Activated naive CD4-positive, alpha-beta T cell treated with anti-CD3 and anti-CD28 coated beads, Interleukin-2, amount 10 ng/mL, durations not matched to agents 7 days and 5 days (primary cell): Measurements from ENCODE around the gene HNRNPH2.

Experiments
- CTCF ChIA-PET: fragments of 350-600 bp; sonication (Branson Sonifier 250); formaldehyde crosslinking; loops from one replicate; lab custom pipeline; 2021; ENCODE audit warnings: antibody characterized with exemption; lab: Charles Lee
- DNase-seq: peaks from one replicate; pipeline ENCODE4 v3.0.0-alpha.2; 2020
- H3K27ac Mint-ChIP-seq: one replicate; pipeline ENCODE4 v1.8.0; 2021; ENCODE audit warnings: mild to moderate bottlenecking, moderate library complexity, mixed read lengths
- H3K27me3 Mint-ChIP-seq: one replicate; pipeline ENCODE4 v1.8.0; 2021; ENCODE audit warnings: mild to moderate bottlenecking, mixed read lengths
- H3K36me3 Mint-ChIP-seq: one replicate; pipeline ENCODE4 v1.8.0; 2021; ENCODE audit warnings: mixed read lengths
- H3K4me1 Mint-ChIP-seq: one replicate; pipeline ENCODE4 v1.8.0; 2021; ENCODE audit warnings: mixed read lengths
- H3K4me3 Mint-ChIP-seq: one replicate; pipeline ENCODE4 v1.8.0; 2021; ENCODE audit warnings: mild to moderate bottlenecking, moderate library complexity, mixed read lengths
- H3K9me3 Mint-ChIP-seq: one replicate; pipeline ENCODE4 v1.8.0; 2021; ENCODE audit warnings: mixed read lengths

The HNRNPH2 gene

DNA sequence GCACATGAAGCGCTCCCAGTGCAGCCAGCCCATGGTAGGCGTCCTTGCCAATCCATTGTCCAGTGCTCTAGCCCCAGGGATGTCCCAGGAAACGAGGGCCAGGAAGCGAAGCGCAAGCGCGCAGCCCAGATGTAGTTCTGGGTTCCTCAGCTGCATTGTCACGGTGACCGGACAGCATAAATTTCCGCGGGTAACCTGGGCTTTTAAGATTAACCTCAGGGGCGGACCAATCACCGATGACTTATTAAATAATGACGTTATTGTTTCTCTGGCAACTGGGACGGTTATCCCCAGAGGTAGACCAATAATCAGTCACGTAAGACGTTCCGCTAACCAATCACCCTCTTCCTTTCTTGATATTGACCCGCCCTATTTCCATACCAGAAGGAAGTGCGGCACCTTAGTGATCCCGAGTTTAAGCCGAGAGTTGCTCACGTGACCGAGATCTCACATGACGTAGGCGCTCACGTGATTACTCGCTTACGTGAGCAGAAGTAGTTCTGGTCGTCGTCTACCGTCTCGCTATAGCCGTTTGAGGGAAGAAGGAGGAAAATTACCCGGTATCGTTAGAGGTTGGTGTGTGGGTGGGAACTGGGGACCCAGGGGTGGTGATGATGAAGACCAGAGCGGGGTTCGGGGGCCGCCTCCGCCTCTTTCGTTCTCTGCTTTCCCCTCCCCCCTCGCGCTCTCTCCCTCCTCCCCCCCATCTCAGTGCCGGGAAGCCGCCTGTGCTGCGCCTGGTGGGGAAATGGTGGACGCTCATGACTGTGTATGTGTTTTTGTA lies at the start of gene HNRNPH2, which contains the start of gene GLA:
TSS of gene HNRNPH2 (plus strand) at position 475 of the 784 bp plus-strand sequence. CDS start 3,767 bp downstream, outside the sequence.
TSS of gene GLA (minus strand) at position 178 of the 784 bp plus-strand sequence. CDS start at position 156, 22 bp downstream.
- peaks cover 12% of the 10 kb centered on the region for H3K36me3 Mint-ChIP-seq
- H3K27me3 Mint-ChIP-seq, result no peaks in the 10 kb centered on the region
- H3K27ac Mint-ChIP-seq, result peak within 1 kb of the TSS; percentile 97
- H3K4me1 Mint-ChIP-seq, result peaks cover 38% of the 10 kb centered on the region
- DNase-seq, result peak; percentile 91
- no peaks in the 10 kb centered on the region for H3K9me3 Mint-ChIP-seq
- CTCF ChIA-PET, result no interaction called here
- peak within 1 kb of the TSS; percentile 93 for H3K4me3 Mint-ChIP-seq

GRCh38 chrX:101359966-101360365 lies 48.1 kb upstream of the HNRNPH2 start:
- H3K36me3 Mint-ChIP-seq, result no peaks in the 10 kb centered on the region
- H3K4me1 Mint-ChIP-seq, result peaks cover 2% of the 10 kb centered on the region

GRCh38 chrX:101360390-101360789 lies 47.6 kb upstream of the HNRNPH2 start:
- Mint-ChIP-seq H3K36me3 (no peaks in the 10 kb centered on the region), H3K4me1 (peaks cover 2% of the 10 kb centered on the region), H3K9me3 (no peaks in the 10 kb centered on the region), H3K27ac (no peak overlapping the region), H3K27me3 (peaks cover 4% of the 10 kb centered on the region), H3K4me3 (no peak overlapping the region)
- no peak for DNase-seq
- CTCF ChIA-PET, result no interaction called here

More at GRCh38 chrX:101359966-101360365, 48.1 kb upstream of the HNRNPH2 start:
- Mint-ChIP-seq H3K27me3 (peaks cover 4% of the 10 kb centered on the region), H3K9me3 (no peaks in the 10 kb centered on the region), H3K4me3 (no peak overlapping the region), H3K27ac (no peak overlapping the region)
- DNase-seq, result no peak
- CTCF ChIA-PET, result no interaction called here

DNA sequence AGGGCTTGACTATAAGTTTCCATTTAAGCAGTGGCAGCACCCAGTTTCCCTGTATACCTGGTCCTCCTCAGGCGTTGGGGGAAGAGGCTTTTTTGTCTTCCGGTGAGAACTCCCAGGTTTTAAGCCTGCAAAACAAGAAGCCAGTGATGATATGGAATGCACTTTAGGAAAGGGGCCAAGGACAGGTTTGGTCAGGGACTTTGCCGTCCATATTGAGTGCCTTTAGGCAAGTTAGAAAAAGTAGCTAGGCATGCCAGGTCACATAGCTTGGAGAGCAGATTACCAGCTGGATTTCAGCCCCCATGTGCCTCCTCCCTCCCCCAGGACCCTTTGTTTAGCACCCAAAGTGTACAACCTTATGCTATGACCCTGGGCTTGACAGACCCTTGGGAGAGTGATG lies 45.9 kb upstream of the HNRNPH2 start:
- no peaks in the 10 kb centered on the region for H3K36me3 Mint-ChIP-seq
- no peaks in the 10 kb centered on the region for H3K27me3 Mint-ChIP-seq

GRCh38 chrX:101362757-101363156 lies 45.3 kb upstream of the HNRNPH2 start:
- Mint-ChIP-seq H3K27ac (no peak overlapping the region), H3K27me3 (no peaks in the 10 kb centered on the region), H3K4me1 (no peaks in the 10 kb centered on the region), H3K36me3 (no peaks in the 10 kb centered on the region), H3K9me3 (no peaks in the 10 kb centered on the region), H3K4me3 (no peak overlapping the region)
- DNase-seq, result no peak
- CTCF ChIA-PET, result interaction anchor here (0.9 kb wide), 1 partner anchor 9 kb away, joined by 3 read pairs; no protein-coding TSS in a partner anchor

More for the DNA sequence above, 45.9 kb upstream of the HNRNPH2 start:
- H3K27ac Mint-ChIP-seq, result no peak overlapping the region
- H3K9me3 Mint-ChIP-seq, result no peaks in the 10 kb centered on the region
- H3K4me3 Mint-ChIP-seq, result no peak overlapping the region
- CTCF ChIA-PET, result interaction anchor here (0.9 kb wide), 1 partner anchor 10 kb away, joined by 3 read pairs; no protein-coding TSS in a partner anchor
- peaks cover 2% of the 10 kb centered on the region for H3K4me1 Mint-ChIP-seq
- DNase-seq, result no peak

GRCh38 chrX:101365301-101365795 lies 42.7 kb upstream of the HNRNPH2 start:
- no peaks in the 10 kb centered on the region for H3K4me1 Mint-ChIP-seq
- H3K4me3 Mint-ChIP-seq, result no peak overlapping the region
- CTCF ChIA-PET, result interaction anchor here (0.9 kb wide), 1 partner anchor 25 kb away, joined by 3 read pairs; the partner anchor contains the start of gene RPL36A
- no peak overlapping the region for H3K27ac Mint-ChIP-seq
- DNase-seq, result no peak
- H3K27me3 Mint-ChIP-seq, result peaks cover 4% of the 10 kb centered on the region
- H3K9me3 Mint-ChIP-seq, result no peaks in the 10 kb centered on the region
- no peaks in the 10 kb centered on the region for H3K36me3 Mint-ChIP-seq

- DNase-seq, result no peak
- no peak overlapping the region for H3K27ac Mint-ChIP-seq
- no peaks in the 10 kb centered on the region for H3K9me3 Mint-ChIP-seq
- H3K36me3 Mint-ChIP-seq, result no peaks in the 10 kb centered on the region
- CTCF ChIA-PET, result no interaction called here
- peaks cover 4% of the 10 kb centered on the region for H3K27me3 Mint-ChIP-seq
- no peaks in the 10 kb centered on the region for H3K4me1 Mint-ChIP-seq
- H3K4me3 Mint-ChIP-seq, result no peak overlapping the region
Measured at GRCh38 chrX:101368800-101369199, 39.2 kb upstream of the HNRNPH2 start.

DNA sequence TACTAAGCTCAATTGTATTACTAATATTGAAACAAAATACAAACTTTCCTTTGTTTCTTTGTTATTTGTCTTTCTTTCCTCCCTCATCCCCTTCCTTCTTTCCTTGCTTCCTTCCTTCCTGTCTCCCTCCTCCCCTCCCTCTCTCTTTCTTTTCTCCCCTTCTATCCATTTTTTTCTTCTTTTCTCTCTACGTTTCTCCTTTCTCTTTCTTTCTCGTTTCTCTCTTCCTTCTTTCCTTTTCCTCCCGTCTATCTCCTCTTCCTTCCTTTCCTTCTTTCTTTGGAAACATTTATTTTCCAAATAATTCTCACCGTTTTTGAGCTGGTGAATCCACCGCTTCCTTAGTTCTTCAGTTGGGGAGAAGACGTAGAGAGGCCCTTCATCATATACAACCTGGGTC lies 38.3 kb upstream of the HNRNPH2 start:
- Mint-ChIP-seq H3K36me3 (no peaks in the 10 kb centered on the region), H3K27me3 (peaks cover 4% of the 10 kb centered on the region), H3K4me1 (no peaks in the 10 kb centered on the region), H3K27ac (no peak overlapping the region), H3K4me3 (no peak overlapping the region), H3K9me3 (no peaks in the 10 kb centered on the region)
- DNase-seq, result no peak
- CTCF ChIA-PET, result no interaction called here

- Mint-ChIP-seq H3K27ac (no peak overlapping the region), H3K4me3 (no peak overlapping the region), H3K27me3 (peaks cover 4% of the 10 kb centered on the region), H3K9me3 (no peaks in the 10 kb centered on the region), H3K36me3 (no peaks in the 10 kb centered on the region), H3K4me1 (no peaks in the 10 kb centered on the region)
- CTCF ChIA-PET, result no interaction called here
- no peak for DNase-seq
Measured at GRCh38 chrX:101370888-101371504, 37.0 kb upstream of the HNRNPH2 start.

GRCh38 chrX:101377547-101377946 lies 30.5 kb upstream of the HNRNPH2 start:
- no peak overlapping the region for H3K4me3 Mint-ChIP-seq

GRCh38 chrX:101383679-101384205 lies 24.3 kb upstream of the HNRNPH2 start:
- no peaks in the 10 kb centered on the region for H3K36me3 Mint-ChIP-seq
- H3K9me3 Mint-ChIP-seq, result no peaks in the 10 kb centered on the region
- H3K27me3 Mint-ChIP-seq, result peaks cover 6% of the 10 kb centered on the region
- DNase-seq, result no peak
- H3K4me1 Mint-ChIP-seq, result no peaks in the 10 kb centered on the region
- no peak overlapping the region for H3K4me3 Mint-ChIP-seq
- CTCF ChIA-PET, result interaction anchor here (0.7 kb wide), 1 partner anchor 101 kb away, joined by 4 read pairs; no protein-coding TSS in a partner anchor
- no peak overlapping the region for H3K27ac Mint-ChIP-seq

More at GRCh38 chrX:101377547-101377946, 30.5 kb upstream of the HNRNPH2 start:
- H3K36me3 Mint-ChIP-seq, result no peaks in the 10 kb centered on the region
- no peak overlapping the region for H3K27ac Mint-ChIP-seq
- no peaks in the 10 kb centered on the region for H3K4me1 Mint-ChIP-seq
- H3K27me3 Mint-ChIP-seq, result no peaks in the 10 kb centered on the region
- CTCF ChIA-PET, result no interaction called here
- DNase-seq, result no peak
- H3K9me3 Mint-ChIP-seq, result no peaks in the 10 kb centered on the region

GRCh38 chrX:101385026-101385684 lies 22.9 kb upstream of the HNRNPH2 start:
- Mint-ChIP-seq H3K27me3 (peaks cover 6% of the 10 kb centered on the region), H3K27ac (no peak overlapping the region)
- CTCF ChIA-PET, result no interaction called here

GRCh38 chrX:101385795-101386541 lies 22.1 kb upstream of the HNRNPH2 start, which contains the start of gene BTK:
BTK (minus strand) TSS chrX:101386191; CDS start chrX:101375284, 10,907 bp downstream.
- Mint-ChIP-seq H3K4me3 (no peak within 1 kb of the TSS), H3K27me3 (peaks cover 6% of the 10 kb centered on the region), H3K27ac (no peak within 1 kb of the TSS), H3K9me3 (no peaks in the 10 kb centered on the region), H3K36me3 (peaks cover 2% of the 10 kb centered on the region), H3K4me1 (peaks cover 5% of the 10 kb centered on the region)
- DNase-seq, result no peak
- CTCF ChIA-PET, result no interaction called here

More at GRCh38 chrX:101385026-101385684, 22.9 kb upstream of the HNRNPH2 start:
- H3K9me3 Mint-ChIP-seq, result no peaks in the 10 kb centered on the region
- no peak overlapping the region for H3K4me3 Mint-ChIP-seq
- no peaks in the 10 kb centered on the region for H3K36me3 Mint-ChIP-seq
- H3K4me1 Mint-ChIP-seq, result no peaks in the 10 kb centered on the region
- no peak for DNase-seq
